ENCODE results near the gene MMP2.

GRCh38 chr16:55521792-55522191 is 42.8 kb downstream of the MMP2 start:
- TF ChIP-seq, protein P1, sequence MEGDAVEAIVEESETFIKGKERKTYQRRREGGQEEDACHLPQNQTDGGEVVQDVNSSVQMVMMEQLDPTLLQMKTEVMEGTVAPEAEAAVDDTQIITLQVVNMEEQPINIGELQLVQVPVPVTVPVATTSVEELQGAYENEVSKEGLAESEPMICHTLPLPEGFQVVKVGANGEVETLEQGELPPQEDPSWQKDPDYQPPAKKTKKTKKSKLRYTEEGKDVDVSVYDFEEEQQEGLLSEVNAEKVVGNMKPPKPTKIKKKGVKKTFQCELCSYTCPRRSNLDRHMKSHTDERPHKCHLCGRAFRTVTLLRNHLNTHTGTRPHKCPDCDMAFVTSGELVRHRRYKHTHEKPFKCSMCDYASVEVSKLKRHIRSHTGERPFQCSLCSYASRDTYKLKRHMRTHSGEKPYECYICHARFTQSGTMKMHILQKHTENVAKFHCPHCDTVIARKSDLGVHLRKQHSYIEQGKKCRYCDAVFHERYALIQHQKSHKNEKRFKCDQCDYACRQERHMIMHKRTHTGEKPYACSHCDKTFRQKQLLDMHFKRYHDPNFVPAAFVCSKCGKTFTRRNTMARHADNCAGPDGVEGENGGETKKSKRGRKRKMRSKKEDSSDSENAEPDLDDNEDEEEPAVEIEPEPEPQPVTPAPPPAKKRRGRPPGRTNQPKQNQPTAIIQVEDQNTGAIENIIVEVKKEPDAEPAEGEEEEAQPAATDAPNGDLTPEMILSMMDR (IDR thresholded peaks at IDR 0.05; ENCODE audit: poor library complexity): no peak
- no peak for TF ChIP-seq EZH2 (IDR thresholded peaks at IDR 0.05; ENCODE audit: borderline replicate concordance)
- no peak for TF ChIP-seq EZH2phosphoT487 (IDR thresholded peaks at IDR 0.05; ENCODE audit: low read depth, severe bottlenecking, unreplicated experiment)
